GM12878 (cell line): ENCODE measurements around the gene PRDM15.

Experiments used
- CHD2 ChIP-seq: IDR thresholded peaks from 2 replicates; pipeline ENCODE4 v1.6.1; 2011; ENCODE audit warnings: low read depth, low read length, improper control_type of control experiment, borderline replicate concordance
- CREB1 ChIP-seq: IDR thresholded peaks from 2 replicates; pipeline ENCODE4 v1.6.1; 2012; ENCODE audit warnings: low read depth, mild to moderate bottlenecking, inconsistent platforms
- CTCF ChIP-seq, 3 experiments: IDR thresholded peaks in 2 of 3; conservative IDR thresholded peaks in 1 of 3; 2 replicates each; pipeline ENCODE4 v1.5.1; 2011; ENCODE audit warnings: low read depth in 3 of 3, low read length in 3 of 3, mild to moderate bottlenecking in 3 of 3, control low read depth in 2 of 3, moderate library complexity in 2 of 3, inconsistent platforms in 1 of 3, mixed read lengths in 1 of 3; ENCODE audit not compliant: control insufficient read depth in 2 of 3, insufficient read depth in 1 of 3; ENCODE audit errors: extremely low read depth in 1 of 3
- EZH2 ChIP-seq: IDR thresholded peaks from 2 replicates; pipeline ENCODE4 v1.6.1; 2012; ENCODE audit warnings: low read depth, mild to moderate bottlenecking, control low read depth, inconsistent platforms, low read length, borderline replicate concordance; ENCODE audit not compliant: control insufficient read depth
- HDAC2 ChIP-seq: fragments of 200-600 bp; sonication (generic); IDR thresholded peaks from 2 replicates; pipeline ENCODE4 v1.6.1; 2017
- MEF2A ChIP-seq: IDR thresholded peaks from 2 replicates; pipeline ENCODE4 v1.6.1; 2011; ENCODE audit warnings: low read depth, mild to moderate bottlenecking, low read length, moderate library complexity; ENCODE audit not compliant: insufficient read depth
- RCOR1 ChIP-seq: conservative IDR thresholded peaks from 2 replicates; pipeline ENCODE4 v1.6.1; 2012; ENCODE audit warnings: low read depth, low read length, improper control_type of control experiment
- TF ChIP-seq, protein P1 (sequence below): fragments of 450-650 bp; IDR thresholded peaks from 2 replicates; pipeline ENCODE4 v1.6.1; 2016; ENCODE audit warnings: mild to moderate bottlenecking, moderate library complexity, borderline replicate concordance
- TF ChIP-seq, protein P2 (sequence below): IDR thresholded peaks from 2 replicates; pipeline ENCODE4 v1.6.1; 2012; ENCODE audit warnings: low read length, inconsistent platforms

DNA sequence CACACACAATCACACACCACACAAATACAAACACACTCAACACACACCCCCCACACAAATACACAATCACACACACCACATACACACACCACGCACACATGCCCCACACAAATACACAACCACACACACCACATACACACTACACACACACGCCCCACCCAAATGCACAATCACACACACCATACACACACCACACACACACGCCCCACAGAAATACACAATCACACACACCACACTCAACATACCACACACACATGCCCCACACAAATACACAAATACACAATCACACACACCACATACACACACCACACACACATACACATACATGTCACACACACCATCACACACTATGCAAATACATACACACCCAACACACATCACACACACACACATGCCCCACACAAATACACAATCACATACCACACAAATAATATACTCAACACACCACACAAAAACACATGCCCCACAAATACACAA lies 50.2 kb downstream of the PRDM15 start:
- TF ChIP-seq HDAC2 (no peak), EZH2 (no peak), CTCF (IDR thresholded peaks at IDR 0.05 in 2 of 3, conservative IDR thresholded peaks at IDR 0.05 in 1 of 3; ENCODE audit: control insufficient read depth in 2 of 3, extremely low read depth in 1 of 3, insufficient read depth in 1 of 3, low read depth in 3 of 3, low read length in 3 of 3) (no peak), CHD2 (no peak), CREB1 (no peak), RCOR1 (no peak), MEF2A (no peak)
- TF ChIP-seq, protein P1, sequence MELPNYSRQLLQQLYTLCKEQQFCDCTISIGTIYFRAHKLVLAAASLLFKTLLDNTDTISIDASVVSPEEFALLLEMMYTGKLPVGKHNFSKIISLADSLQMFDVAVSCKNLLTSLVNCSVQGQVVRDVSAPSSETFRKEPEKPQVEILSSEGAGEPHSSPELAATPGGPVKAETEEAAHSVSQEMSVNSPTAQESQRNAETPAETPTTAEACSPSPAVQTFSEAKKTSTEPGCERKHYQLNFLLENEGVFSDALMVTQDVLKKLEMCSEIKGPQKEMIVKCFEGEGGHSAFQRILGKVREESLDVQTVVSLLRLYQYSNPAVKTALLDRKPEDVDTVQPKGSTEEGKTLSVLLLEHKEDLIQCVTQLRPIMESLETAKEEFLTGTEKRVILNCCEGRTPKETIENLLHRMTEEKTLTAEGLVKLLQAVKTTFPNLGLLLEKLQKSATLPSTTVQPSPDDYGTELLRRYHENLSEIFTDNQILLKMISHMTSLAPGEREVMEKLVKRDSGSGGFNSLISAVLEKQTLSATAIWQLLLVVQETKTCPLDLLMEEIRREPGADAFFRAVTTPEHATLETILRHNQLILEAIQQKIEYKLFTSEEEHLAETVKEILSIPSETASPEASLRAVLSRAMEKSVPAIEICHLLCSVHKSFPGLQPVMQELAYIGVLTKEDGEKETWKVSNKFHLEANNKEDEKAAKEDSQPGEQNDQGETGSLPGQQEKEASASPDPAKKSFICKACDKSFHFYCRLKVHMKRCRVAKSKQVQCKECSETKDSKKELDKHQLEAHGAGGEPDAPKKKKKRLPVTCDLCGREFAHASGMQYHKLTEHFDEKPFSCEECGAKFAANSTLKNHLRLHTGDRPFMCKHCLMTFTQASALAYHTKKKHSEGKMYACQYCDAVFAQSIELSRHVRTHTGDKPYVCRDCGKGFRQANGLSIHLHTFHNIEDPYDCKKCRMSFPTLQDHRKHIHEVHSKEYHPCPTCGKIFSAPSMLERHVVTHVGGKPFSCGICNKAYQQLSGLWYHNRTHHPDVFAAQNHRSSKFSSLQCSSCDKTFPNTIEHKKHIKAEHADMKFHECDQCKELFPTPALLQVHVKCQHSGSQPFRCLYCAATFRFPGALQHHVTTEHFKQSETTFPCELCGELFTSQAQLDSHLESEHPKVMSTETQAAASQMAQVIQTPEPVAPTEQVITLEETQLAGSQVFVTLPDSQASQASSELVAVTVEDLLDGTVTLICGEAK = no peak
- TF ChIP-seq, protein P2, sequence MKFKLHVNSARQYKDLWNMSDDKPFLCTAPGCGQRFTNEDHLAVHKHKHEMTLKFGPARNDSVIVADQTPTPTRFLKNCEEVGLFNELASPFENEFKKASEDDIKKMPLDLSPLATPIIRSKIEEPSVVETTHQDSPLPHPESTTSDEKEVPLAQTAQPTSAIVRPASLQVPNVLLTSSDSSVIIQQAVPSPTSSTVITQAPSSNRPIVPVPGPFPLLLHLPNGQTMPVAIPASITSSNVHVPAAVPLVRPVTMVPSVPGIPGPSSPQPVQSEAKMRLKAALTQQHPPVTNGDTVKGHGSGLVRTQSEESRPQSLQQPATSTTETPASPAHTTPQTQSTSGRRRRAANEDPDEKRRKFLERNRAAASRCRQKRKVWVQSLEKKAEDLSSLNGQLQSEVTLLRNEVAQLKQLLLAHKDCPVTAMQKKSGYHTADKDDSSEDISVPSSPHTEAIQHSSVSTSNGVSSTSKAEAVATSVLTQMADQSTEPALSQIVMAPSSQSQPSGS = no peak
